ENCODE data around the gene C11orf58.
A peak's percentile ranks its signal among the peaks of the same experiment; 100 is the strongest.

C11orf58 gene

DNA sequence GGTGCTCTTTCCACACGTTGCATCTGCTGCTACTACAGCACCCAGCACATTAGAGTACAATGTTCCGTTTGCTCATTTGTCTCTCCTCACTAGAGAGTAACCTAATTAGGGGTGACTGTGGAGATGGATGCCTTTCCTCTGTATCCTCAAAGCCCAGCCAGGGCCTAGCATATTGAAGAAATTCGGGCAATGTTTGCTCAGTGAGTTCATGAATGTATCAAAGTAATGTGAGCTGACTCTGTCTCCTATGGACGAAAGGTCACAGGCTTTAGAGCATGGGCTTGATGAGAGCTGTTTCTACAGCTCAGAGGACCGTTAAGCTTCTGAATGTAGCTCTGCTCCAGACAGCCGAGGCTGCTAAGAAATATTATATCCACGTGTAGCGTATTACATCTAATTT is 67.5 kb downstream of the C11orf58 start:
- peak; percentile 35 for DNase-seq

DNA sequence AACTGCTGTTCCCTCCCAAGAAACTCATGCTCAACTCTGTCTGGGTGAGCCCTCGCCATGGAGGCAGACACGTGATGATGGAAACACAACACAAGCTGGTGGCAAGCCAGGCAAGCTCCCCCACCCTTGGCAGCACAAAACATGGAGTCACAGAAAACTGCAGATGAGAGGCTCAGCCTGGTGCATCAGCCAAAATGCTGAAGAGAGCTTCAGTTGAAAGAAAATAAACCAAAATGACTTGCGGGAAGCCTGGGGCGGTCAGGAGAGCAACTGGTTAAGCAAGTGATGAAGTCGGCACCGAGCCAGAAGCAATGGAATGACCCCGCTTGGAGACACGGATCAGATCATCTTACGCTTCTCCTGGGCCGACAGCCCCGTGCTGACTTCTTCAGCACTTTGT is 68.3 kb downstream of the C11orf58 start:
- no peak for DNase-seq

DNA sequence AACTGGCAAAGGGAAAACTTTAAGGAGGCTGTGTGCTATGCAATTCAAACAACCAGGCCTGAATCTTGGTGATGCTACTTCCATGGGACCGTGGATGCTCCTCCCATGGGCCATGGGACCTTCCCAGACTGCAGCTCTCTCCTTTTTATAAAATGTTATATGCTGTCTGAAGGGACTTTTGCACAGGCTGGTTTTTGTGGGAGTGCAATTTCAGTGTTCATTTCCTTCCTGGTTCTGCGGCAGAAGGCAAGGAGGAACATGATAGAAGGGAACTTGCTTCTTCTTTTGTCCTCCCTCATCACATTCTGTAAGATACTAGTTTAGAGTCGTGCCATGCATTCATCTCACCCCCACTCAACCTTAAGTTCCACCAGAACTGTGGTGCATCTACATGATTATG is 68.9 kb downstream of the C11orf58 start:
- DNase-seq, result no peak

Measured in NCI-H1092 (cell line).